Measurements from ENCODE around the gene SPRING1.

DNA sequence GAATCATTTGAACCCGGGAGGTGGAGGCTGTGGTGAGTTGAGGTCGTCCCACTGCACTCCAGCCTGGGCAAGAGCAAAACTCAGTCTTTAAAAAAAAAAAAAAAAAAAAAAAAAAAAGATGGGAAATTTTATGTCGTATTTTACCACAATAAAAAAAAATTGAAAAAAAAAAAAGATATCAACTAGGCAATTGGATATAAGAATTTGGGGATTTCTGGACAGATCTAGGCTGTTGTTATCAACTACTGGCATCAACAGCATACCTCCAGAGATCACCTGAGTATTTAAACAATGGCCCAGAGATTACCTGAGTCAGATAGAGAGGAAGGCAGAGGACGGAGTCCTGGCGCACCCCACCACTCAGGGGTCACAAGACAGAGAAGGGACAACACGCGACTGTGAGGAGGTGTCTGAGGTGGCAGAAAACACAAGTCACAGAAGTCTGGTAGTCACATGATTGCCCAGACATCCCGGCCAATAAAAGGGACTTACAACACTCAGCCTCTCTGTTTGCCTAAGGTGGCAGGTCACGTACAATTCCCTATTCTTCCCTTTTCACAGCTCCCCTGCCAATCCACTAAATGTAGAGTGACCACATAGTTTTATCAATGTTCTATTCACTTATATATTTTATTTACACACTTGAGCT is 1.8 kb downstream of the SPRING1 start:
- TF ChIP-seq, protein P1, sequence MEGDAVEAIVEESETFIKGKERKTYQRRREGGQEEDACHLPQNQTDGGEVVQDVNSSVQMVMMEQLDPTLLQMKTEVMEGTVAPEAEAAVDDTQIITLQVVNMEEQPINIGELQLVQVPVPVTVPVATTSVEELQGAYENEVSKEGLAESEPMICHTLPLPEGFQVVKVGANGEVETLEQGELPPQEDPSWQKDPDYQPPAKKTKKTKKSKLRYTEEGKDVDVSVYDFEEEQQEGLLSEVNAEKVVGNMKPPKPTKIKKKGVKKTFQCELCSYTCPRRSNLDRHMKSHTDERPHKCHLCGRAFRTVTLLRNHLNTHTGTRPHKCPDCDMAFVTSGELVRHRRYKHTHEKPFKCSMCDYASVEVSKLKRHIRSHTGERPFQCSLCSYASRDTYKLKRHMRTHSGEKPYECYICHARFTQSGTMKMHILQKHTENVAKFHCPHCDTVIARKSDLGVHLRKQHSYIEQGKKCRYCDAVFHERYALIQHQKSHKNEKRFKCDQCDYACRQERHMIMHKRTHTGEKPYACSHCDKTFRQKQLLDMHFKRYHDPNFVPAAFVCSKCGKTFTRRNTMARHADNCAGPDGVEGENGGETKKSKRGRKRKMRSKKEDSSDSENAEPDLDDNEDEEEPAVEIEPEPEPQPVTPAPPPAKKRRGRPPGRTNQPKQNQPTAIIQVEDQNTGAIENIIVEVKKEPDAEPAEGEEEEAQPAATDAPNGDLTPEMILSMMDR (IDR thresholded peaks at IDR 0.05) = no peak
- TF ChIP-seq POLR2A (IDR thresholded peaks at IDR 0.05) = no peak

Data from transverse colon (tissue), 3 donors.